DOHH2 (cell line): Measurements from ENCODE around the gene ALG12.

Experiments used
- EZH2phosphoT487 ChIP-seq: fragments of 200-600 bp; sonication (generic); IDR thresholded peaks from 2 replicates; pipeline ENCODE4 v1.6.1; 2017; ENCODE audit warnings: borderline replicate concordance, mild to moderate bottlenecking, antibody characterized with exemption, low read length, moderate library complexity, mixed read lengths
- TF ChIP-seq, protein P1 (sequence below): fragments of 200-600 bp; sonication (generic); IDR thresholded peaks from one replicate; pipeline ENCODE4 v1.5.1; 2014; ENCODE audit warnings: antibody characterized with exemption, mild to moderate bottlenecking, low read depth, low read length; ENCODE audit not compliant: poor library complexity, severe bottlenecking

DNA sequence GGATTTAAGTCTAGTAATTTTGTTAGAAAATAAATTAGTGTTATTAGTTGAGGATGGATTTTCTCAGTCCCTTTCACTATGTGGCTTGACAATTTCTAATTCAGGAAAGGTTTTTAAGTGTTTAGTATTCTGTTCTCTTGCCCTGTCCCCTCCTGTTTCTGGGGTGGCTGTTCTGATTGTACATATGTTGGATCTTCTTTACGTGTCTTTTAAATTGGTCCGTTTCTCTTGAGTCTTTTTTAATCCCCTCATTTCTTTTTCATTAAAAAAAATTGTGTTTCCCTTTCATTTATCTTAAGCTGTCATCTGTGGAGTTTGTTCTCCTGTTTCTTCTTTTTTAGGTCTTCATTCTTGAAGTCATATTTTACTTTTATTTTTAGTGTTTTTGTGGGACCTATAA is 52.1 kb downstream of the ALG12 start:
- TF ChIP-seq, protein P1, sequence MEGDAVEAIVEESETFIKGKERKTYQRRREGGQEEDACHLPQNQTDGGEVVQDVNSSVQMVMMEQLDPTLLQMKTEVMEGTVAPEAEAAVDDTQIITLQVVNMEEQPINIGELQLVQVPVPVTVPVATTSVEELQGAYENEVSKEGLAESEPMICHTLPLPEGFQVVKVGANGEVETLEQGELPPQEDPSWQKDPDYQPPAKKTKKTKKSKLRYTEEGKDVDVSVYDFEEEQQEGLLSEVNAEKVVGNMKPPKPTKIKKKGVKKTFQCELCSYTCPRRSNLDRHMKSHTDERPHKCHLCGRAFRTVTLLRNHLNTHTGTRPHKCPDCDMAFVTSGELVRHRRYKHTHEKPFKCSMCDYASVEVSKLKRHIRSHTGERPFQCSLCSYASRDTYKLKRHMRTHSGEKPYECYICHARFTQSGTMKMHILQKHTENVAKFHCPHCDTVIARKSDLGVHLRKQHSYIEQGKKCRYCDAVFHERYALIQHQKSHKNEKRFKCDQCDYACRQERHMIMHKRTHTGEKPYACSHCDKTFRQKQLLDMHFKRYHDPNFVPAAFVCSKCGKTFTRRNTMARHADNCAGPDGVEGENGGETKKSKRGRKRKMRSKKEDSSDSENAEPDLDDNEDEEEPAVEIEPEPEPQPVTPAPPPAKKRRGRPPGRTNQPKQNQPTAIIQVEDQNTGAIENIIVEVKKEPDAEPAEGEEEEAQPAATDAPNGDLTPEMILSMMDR, result no peak
- TF ChIP-seq EZH2phosphoT487, result no peak
